HG03342 (cell line): Measurements from ENCODE around the gene IQGAP1.
"Not testable (repeated sequence)": the region's sequence is repeated elsewhere in the genome, so short reads cannot be mapped to it uniquely, and the experiment has no call there.

ENCODE experiments used
- ATAC-seq: cut with Tn5 transposase; IDR thresholded peaks from one replicate; pipeline ENCODE4 v1.9.1; 2021; ENCODE audit warnings: mild to moderate bottlenecking, moderate library complexity; ENCODE audit not compliant: unreplicated experiment

The IQGAP1 gene

DNA sequence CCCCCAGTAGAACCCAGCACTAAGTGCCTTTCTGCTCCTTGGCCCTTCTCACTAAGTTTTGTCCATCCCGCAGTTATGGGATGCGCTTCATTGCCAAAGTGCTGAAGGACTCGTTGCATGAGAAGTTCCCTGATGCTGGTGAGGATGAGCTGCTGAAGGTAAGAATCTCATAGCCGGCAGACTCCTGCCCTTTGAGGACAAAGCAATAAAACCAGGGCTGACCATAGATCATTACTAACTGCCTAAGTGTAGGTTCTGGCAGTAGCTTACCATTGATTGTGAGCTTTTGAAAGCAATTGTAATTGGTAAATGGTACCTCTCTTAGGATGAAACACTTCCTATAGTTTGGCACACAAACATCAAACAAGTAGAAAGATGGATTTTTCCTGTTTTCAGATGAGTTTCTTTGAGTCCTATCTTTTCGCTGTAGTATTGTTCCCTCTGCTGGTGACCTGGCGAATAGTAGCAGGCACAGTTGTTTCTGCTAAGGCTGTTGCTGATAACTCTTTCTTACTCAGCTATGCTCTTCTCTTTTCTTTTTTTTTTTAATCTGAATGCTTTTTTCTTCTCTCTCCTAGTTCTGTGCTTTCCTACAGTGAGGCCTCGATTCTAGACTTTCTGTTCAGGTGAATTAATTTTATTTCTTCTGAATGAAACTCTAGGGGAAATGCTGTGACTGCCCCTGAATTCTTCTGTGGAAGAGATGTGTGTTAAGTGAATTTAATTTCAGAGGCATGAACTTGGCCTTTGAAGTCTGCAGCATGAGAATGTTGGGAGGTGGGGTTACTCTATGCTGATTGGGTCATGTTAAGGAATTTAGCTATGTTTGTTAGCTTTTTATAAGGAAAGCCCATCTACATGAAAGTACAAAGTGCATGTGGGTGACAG lies 94.3 kb downstream of the IQGAP1 start:
- no peak for ATAC-seq

DNA sequence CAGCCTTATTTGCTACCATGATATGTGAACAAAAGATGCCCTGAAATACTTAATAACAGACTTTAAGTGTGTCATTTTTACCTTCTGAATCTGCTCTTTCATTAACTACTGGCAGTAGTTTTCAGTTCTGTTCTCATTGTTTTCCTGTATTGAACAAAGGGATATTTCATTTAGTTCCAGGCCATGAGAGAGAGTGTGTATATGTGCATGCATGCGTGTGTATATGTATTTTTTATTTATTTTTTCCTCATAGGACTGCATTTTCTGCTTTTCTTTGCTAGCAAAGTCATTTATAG lies 94.9 kb downstream of the IQGAP1 start:
- ATAC-seq, result no peak

DNA sequence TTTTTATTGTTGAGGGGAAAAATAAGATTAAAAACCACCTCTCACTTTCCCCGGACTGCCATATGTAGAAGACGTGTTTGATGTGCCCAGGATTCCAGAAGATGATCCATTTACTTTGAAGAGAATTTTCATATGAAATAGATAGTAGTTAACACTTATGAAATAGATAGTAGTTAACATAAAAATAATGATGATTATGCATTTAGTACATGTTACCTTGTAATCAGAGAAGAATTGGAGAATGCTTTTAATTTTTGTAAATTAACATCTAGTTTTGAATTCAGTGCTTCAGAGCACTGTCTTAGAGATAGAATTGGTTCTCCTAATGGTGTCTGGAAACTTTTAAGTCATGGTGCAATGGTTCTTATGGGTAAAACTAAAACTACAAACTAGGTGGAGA lies 95.6 kb downstream of the IQGAP1 start:
- ATAC-seq, result no peak

GRCh38 chr15:90487186-90487585 lies 99.1 kb downstream of the IQGAP1 start:
- no peak for ATAC-seq

GRCh38 chr15:90489514-90489913 lies 101.5 kb downstream of the IQGAP1 start:
- ATAC-seq, result no peak

GRCh38 chr15:90489944-90490343 lies 101.9 kb downstream of the IQGAP1 start:
- ATAC-seq, result no peak

DNA sequence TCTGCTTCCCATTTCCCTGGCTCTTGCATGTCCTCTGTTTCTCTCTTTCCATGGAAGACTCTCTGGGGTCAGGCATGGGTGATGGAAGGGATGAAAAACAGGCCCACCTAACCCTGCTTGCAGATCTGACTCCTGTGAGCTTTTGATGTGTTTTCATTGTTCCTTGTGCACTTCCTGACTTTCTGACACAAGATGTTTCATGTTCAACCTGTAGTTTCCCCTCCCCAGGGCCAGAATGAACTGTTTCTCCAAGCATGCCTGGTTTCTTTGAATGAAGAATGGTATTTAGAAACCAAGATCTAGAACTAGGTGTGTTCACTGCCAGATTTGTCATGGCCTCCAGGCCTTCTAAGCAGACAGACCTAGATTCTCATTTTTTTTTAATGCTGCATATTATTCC lies 105.6 kb downstream of the IQGAP1 start:
- ATAC-seq, result no peak

DNA sequence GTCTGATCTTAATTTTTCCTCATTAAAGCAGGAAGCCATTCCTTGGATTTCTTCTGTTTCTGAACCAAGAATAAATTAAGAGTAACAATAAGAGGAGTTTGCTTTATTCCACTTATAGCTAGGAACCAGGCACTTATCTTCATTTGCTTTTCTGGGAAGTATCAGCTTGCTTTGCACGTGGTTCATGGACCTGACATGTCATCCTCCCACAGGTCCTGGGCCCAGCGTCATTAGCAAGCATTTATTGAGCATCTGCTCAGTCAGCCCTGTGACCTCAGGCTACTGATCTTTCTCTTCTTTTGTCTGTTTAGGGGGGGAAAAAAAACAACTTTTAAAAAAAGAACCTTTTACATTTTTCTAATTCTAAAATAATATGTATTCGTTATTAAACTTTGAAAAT lies 107.0 kb downstream of the IQGAP1 start:
- ATAC-seq, result no peak

GRCh38 chr15:90496791-90497190 lies 108.7 kb downstream of the IQGAP1 start:
- no peak for ATAC-seq

DNA sequence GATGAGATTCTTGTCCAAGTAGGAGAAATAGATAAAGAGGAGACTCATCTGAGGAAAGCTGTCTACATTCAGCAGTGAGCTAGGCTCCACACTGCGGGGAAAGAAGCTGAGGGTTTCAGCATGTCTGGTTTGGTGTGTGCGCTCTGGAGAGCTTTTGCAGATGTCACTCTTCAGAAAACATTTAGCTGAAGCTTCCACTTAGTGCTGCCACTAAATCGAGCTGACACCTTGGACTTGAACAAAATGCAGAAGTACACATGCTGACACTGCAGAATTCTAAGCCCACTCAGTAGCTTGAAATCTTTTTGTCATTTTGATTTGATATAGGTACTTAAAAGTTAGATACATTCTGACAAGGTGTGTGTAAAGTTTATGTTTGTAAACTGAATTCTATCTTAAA lies 109.3 kb downstream of the IQGAP1 start:
- ATAC-seq, result no peak

DNA sequence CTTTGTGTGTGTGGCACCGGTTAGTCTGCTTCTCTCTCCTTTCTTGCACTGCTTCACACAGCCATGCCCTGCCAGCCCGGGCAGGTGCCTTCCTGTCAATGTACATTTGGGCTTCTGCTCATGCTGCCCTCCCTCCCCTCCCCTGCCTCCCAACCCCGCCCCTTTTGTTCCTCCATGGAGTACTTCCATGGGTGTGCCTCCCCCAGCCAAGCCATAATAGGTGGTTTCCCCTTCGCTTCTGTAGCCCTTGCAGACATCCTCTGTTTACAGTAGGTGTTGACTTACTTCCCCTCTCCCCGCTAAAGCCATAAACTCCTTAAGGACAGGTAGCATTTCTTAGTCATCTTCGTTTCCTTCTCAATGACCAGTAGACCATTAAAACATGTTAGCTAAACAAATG lies 109.9 kb downstream of the IQGAP1 start:
- no peak for ATAC-seq

GRCh38 chr15:90500171-90500570 lies 112.1 kb downstream of the IQGAP1 start:
- ATAC-seq, result no peak

- no peak for ATAC-seq
Measured at GRCh38 chr15:90501898-90502297, 113.9 kb downstream of the IQGAP1 start.

GRCh38 chr15:90510781-90511180 lies 122.7 kb downstream of the IQGAP1 start:
- not testable (repeated sequence) for ATAC-seq

DNA sequence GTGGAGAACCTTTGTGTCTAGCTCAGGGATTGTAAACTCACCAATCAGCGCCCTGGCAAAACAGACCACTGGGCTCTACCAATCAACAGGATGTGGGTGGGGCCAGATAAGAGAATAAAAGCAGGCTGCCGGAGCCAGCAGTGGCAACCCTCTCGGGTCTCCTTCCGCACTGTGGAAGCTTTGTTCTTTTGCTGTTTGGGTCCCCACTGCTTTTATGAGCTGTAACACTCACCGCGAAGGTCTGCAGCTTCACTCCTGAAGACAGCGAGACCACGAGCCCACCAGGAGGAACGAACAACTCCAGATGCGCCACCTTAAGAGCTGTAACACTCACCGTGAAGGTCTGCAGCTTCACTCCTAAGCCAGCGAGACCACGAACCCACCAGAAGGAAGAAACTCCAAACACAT lies 123.2 kb downstream of the IQGAP1 start:
- not testable (repeated sequence) for ATAC-seq

GRCh38 chr15:90512276-90512675 lies 124.2 kb downstream of the IQGAP1 start:
- ATAC-seq, result no peak

- ATAC-seq, result no peak
Measured at GRCh38 chr15:90512981-90513380, 124.9 kb downstream of the IQGAP1 start.

- no peak for ATAC-seq
Measured at GRCh38 chr15:90513448-90513847, 125.4 kb downstream of the IQGAP1 start.

- not testable (repeated sequence) for ATAC-seq
Measured at GRCh38 chr15:90513893-90514292, 125.9 kb downstream of the IQGAP1 start.

DNA sequence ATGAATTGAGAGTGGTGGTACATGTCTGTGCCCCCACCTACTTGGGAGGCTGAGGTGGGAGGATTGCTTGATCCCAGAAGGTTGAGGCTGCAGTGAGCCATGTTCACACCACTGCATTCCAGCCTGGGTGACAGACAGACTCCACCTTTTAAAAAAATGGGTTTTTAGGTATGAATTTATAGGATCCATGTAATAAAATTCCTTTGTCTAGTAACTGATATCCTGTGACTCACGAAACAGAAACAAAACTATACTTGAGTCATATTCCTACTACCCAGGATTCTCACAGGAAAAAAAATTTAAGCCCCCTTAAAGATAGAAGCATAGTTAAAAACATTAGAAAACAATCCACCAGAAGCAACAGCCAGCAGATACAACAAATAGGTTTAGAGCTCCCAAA lies 131.6 kb downstream of the IQGAP1 start:
- no peak for ATAC-seq

- no peak for ATAC-seq
Measured at GRCh38 chr15:90520365-90520764, 132.3 kb downstream of the IQGAP1 start.

GRCh38 chr15:90523373-90523772 lies 135.3 kb downstream of the IQGAP1 start:
- no peak for ATAC-seq
